ENCODE results near the gene CRELD2.

CRELD2 gene

GRCh38 chr22:49917974-49918910 lies at the start of gene CRELD2, which contains the start of gene ALG12:
Gene CRELD2 (plus strand): TSS chr22:49918634. CDS start chr22:49918770, 136 bp downstream.
Gene ALG12 (minus strand): TSS chr22:49918438. CDS start chr22:49913765, 4,673 bp downstream.
- peak; percentile 93 for DNase-seq

- no peak for DNase-seq
Measured at GRCh38 chr22:49869086-49869830, 49.2 kb upstream of the CRELD2 start.

- DNase-seq = no peak
Measured at GRCh38 chr22:49869845-49870712, 48.4 kb upstream of the CRELD2 start.

GRCh38 chr22:49871482-49871881 lies 47.0 kb upstream of the CRELD2 start:
- no peak for DNase-seq

- DNase-seq = no peak
Measured at GRCh38 chr22:49872347-49872746, 46.1 kb upstream of the CRELD2 start.

GRCh38 chr22:49873228-49873940 lies 45.0 kb upstream of the CRELD2 start:
- no peak for DNase-seq

- DNase-seq = no peak
Measured at GRCh38 chr22:49877642-49878041, 40.8 kb upstream of the CRELD2 start.

- DNase-seq = no peak
Measured at GRCh38 chr22:49878206-49878605, 40.2 kb upstream of the CRELD2 start.

- DNase-seq = no peak
Measured at GRCh38 chr22:49879871-49880270, 38.6 kb upstream of the CRELD2 start.

- DNase-seq = no peak
Measured at GRCh38 chr22:49880281-49880680, 38.2 kb upstream of the CRELD2 start.

GRCh38 chr22:49881856-49882255 lies 36.6 kb upstream of the CRELD2 start:
- no peak for DNase-seq

GRCh38 chr22:49882519-49883293 lies 35.7 kb upstream of the CRELD2 start:
- DNase-seq = no peak

GRCh38 chr22:49883294-49883640 lies 35.2 kb upstream of the CRELD2 start:
- no peak for DNase-seq

- DNase-seq = no peak
Measured at GRCh38 chr22:49884075-49884474, 34.4 kb upstream of the CRELD2 start.

- DNase-seq = no peak
Measured at GRCh38 chr22:49884503-49885260, 33.8 kb upstream of the CRELD2 start.

GRCh38 chr22:49885281-49885680 lies 33.2 kb upstream of the CRELD2 start:
- DNase-seq = no peak

- DNase-seq = no peak
Measured at GRCh38 chr22:49885881-49886280, 32.6 kb upstream of the CRELD2 start.

- no peak for DNase-seq
Measured at GRCh38 chr22:49886346-49887063, 31.9 kb upstream of the CRELD2 start.

GRCh38 chr22:49887064-49887451 lies 31.4 kb upstream of the CRELD2 start:
- no peak for DNase-seq

GRCh38 chr22:49887702-49888101 lies 30.7 kb upstream of the CRELD2 start:
- DNase-seq = no peak
